SK-N-SH (cell line): ENCODE results near the gene RTN4RL1. TPM values are rescaled to one million over a fixed set of nuclear protein-coding genes. Genes with fewer than 3 reads are reported as not detected.

Experiments used
- CTCF ChIA-PET: fragments of 300-600, 350-600 bp; formaldehyde crosslinking; extraction: SDS; loops from one replicate; lab custom pipeline; 2021; lab: Yijun Ruan, JAX
- POLR2A ChIA-PET: fragments of 350-600 bp; sonication (Branson Sonifier 250); formaldehyde crosslinking; extraction: SDS; loops from one replicate; lab custom pipeline; 2020; ENCODE audit warnings: antibody characterized with exemption, inconsistent platforms; lab: Yijun Ruan, JAX
- DNase-seq: peaks from one replicate; pipeline ENCODE4 v3.0.0; 2012
- H2AFZ ChIP-seq: fragments of 200-600 bp; sonication (generic); 2 replicates; pipeline ENCODE4 v1.8.1; 2016; ENCODE audit warnings: antibody characterized with exemption, mild to moderate bottlenecking, low read depth
- H3F3A ChIP-seq: fragments of 200-600 bp; sonication (generic); replicated peaks from 2 replicates; pipeline ENCODE3; 2016; ENCODE audit warnings: antibody characterized with exemption, mild to moderate bottlenecking; ENCODE audit not compliant: insufficient read depth
- H3K27ac ChIP-seq, 2 experiments: fragments of 200-500 bp in 1 of 2; fragments of 200-600 bp in 1 of 2; sonication (Bioruptor generic) in 1 of 2; sonication (generic), shearing (Covaris generic) in 1 of 2; 2 replicates each; pipeline versions ENCODE4 v1.5.1 to v1.6.1; 2014 to 2016; ENCODE audit warnings: low read depth in 2 of 2, inconsistent platforms in 1 of 2, low read length in 1 of 2, mild to moderate bottlenecking in 1 of 2, mixed read lengths in 1 of 2
- H3K27me3 ChIP-seq: fragments of 200-600 bp; sonication (generic), shearing (Covaris generic); 2 replicates; pipeline ENCODE4 v1.6.1; 2016; ENCODE audit warnings: mixed run types; ENCODE audit not compliant: insufficient read depth
- H3K36me3 ChIP-seq, 2 experiments: fragments of 200-500 bp in 1 of 2; fragments of 200-600 bp in 1 of 2; sonication (Bioruptor generic) in 1 of 2; sonication (generic) in 1 of 2; replicated peaks in 1 of 2; 2 replicates each; pipeline versions ENCODE3 to v1.5.1; 2014 to 2016; ENCODE audit warnings: low read length in 1 of 2, mild to moderate bottlenecking in 1 of 2; ENCODE audit not compliant: insufficient read depth in 2 of 2, control insufficient read depth in 1 of 2
- H3K4me1 ChIP-seq, 2 experiments: fragments of 200-500 bp in 1 of 2; fragments of 200-600 bp in 1 of 2; sonication (Bioruptor generic) in 1 of 2; sonication (generic), shearing (Covaris generic) in 1 of 2; 2 replicates each; pipeline versions ENCODE4 v1.5.1 to v1.6.1; 2014 to 2016; ENCODE audit warnings: low read depth in 1 of 2, low read length in 1 of 2, mixed run types in 1 of 2; ENCODE audit not compliant: insufficient read depth in 2 of 2, control insufficient read depth in 1 of 2
- H3K4me2 ChIP-seq: fragments of 200-600 bp; sonication (generic), shearing (Covaris generic); 2 replicates; pipeline ENCODE4 v1.6.1; 2017; ENCODE audit warnings: mixed run types
- H3K4me3 ChIP-seq, 2 experiments: fragments of 200-500 bp in 1 of 2; fragments of 200-600 bp in 1 of 2; sonication (Bioruptor generic) in 1 of 2; sonication (generic), shearing (Covaris generic) in 1 of 2; 2 replicates each; pipeline versions ENCODE4 v1.5.1 to v1.8.1; 2014 to 2016; ENCODE audit warnings: low read depth in 2 of 2, inconsistent platforms in 1 of 2, low read length in 1 of 2, mild to moderate bottlenecking in 1 of 2, mixed read lengths in 1 of 2, moderate library complexity in 1 of 2
- H3K79me2 ChIP-seq: fragments of 200-600 bp; sonication (generic); 2 replicates; pipeline ENCODE4 v1.8.1; 2017; ENCODE audit warnings: mild to moderate bottlenecking; ENCODE audit not compliant: insufficient read depth
- H3K9ac ChIP-seq: fragments of 200-600 bp; sonication (generic); 2 replicates; pipeline ENCODE4 v1.6.1; 2017; ENCODE audit warnings: mixed run types
- H3K9me2 ChIP-seq: fragments of 200-600 bp; sonication (generic); 2 replicates; pipeline ENCODE4 v1.6.1; 2017; ENCODE audit warnings: mixed run types
- H3K9me3 ChIP-seq: fragments of 200-600 bp; sonication (generic); 2 replicates; pipeline ENCODE4 v1.6.1; 2017; ENCODE audit warnings: mixed run types, mild to moderate bottlenecking, moderate library complexity
- H4K20me1 ChIP-seq: fragments of 200-600 bp; sonication (generic); 2 replicates; pipeline ENCODE4 v1.6.1; 2017; ENCODE audit warnings: mild to moderate bottlenecking, mixed run types; ENCODE audit not compliant: insufficient read depth
- FOSL2 ChIP-seq: IDR thresholded peaks from 2 replicates; pipeline ENCODE4 v1.4.0; 2012; ENCODE audit warnings: low read depth, mild to moderate bottlenecking, moderate library complexity, borderline replicate concordance
- FOXJ3 ChIP-seq: sonication (generic); formaldehyde crosslinking; IDR thresholded peaks from 2 replicates; pipeline ENCODE4 v1.5.1; 2020; ENCODE audit warnings: mild to moderate bottlenecking, missing genetic modification reagents
- GABPA ChIP-seq: IDR thresholded peaks from 2 replicates; pipeline ENCODE4 v1.4.0; 2012; ENCODE audit warnings: low read depth, mild to moderate bottlenecking
- GATA2 ChIP-seq: sonication (generic); formaldehyde crosslinking; IDR thresholded peaks from 2 replicates; pipeline ENCODE4 v1.5.0; 2020; ENCODE audit warnings: mild to moderate bottlenecking, missing genetic modification reagents
- MXI1 ChIP-seq: IDR thresholded peaks from 2 replicates; pipeline ENCODE4 v1.6.1; 2012; ENCODE audit warnings: mild to moderate bottlenecking, low read depth, low read length, improper control_type of control experiment
- NRF1 ChIP-seq: IDR thresholded peaks from 2 replicates; pipeline ENCODE4 v1.6.1; 2012; ENCODE audit warnings: low read depth, mild to moderate bottlenecking, low read length
- POLR2AphosphoS5 ChIP-seq: IDR thresholded peaks from 2 replicates; pipeline ENCODE4 v1.6.1; 2012; ENCODE audit warnings: low read depth, low read length
- RCOR1 ChIP-seq: fragments of 150-350 bp; IDR thresholded peaks from 2 replicates; pipeline ENCODE4 v1.6.1; 2017; ENCODE audit warnings: antibody characterized with exemption, low read length
- RFX5 ChIP-seq: IDR thresholded peaks from 2 replicates; pipeline ENCODE4 v1.6.1; 2012; ENCODE audit warnings: mild to moderate bottlenecking, improper control_type of control experiment, low read length
- RXRA ChIP-seq: IDR thresholded peaks from 2 replicates; pipeline ENCODE4 v1.4.0; 2012; ENCODE audit warnings: low read depth, mild to moderate bottlenecking, borderline replicate concordance
- SIN3A ChIP-seq: IDR thresholded peaks from 2 replicates; pipeline ENCODE4 v1.6.1; 2012; ENCODE audit warnings: low read depth, mild to moderate bottlenecking, low read length, moderate library complexity, borderline replicate concordance
- TCF12 ChIP-seq: IDR thresholded peaks from 2 replicates; pipeline ENCODE4 v1.4.0; 2012
- WGBS: methylation state at CpG from one replicate; pipeline ENCODE4 v1.1.6; 2017; ENCODE audit warnings: low lambda C conversion rate; 5-methylcytosine and 5-hydroxymethylcytosine counted together
- polyA plus RNA-seq, 3 experiments: library from polyadenylated mRNA; depleted of rRNA; stranded (reverse); fragments of >200 nt; gene quantifications; 2 replicates each; pipeline ENCODE4 v1.2.3, GENCODE V29; 2012
- TF ChIP-seq, protein P1 (sequence below): fragments of 150-350 bp; IDR thresholded peaks from 2 replicates; pipeline ENCODE4 v1.6.1; 2017; ENCODE audit warnings: antibody characterized with exemption, low read length, low read depth, borderline replicate concordance
- TF ChIP-seq, protein P2 (sequence below): fragments of 200-600 bp; sonication (generic); IDR thresholded peaks from 2 replicates; pipeline ENCODE4 v1.6.1; 2017; ENCODE audit warnings: antibody characterized with exemption, mild to moderate bottlenecking, moderate library complexity
- TF ChIP-seq, protein P3 (sequence below): IDR thresholded peaks from 2 replicates; pipeline ENCODE4 v1.4.0; 2012; ENCODE audit warnings: low read depth, borderline replicate concordance
- TF ChIP-seq, protein P4 (sequence below): IDR thresholded peaks from 2 replicates; pipeline ENCODE4; 2012
- TF ChIP-seq, protein P5 (sequence below): IDR thresholded peaks from 2 replicates; pipeline ENCODE4 v1.6.1; 2012; ENCODE audit warnings: mild to moderate bottlenecking, low read depth, low read length, moderate library complexity

The RTN4RL1 gene
- polyA plus RNA-seq, 1 of the 3 experiments (the other 2 are of a cell fraction), result 0.07 TPM

DNA sequence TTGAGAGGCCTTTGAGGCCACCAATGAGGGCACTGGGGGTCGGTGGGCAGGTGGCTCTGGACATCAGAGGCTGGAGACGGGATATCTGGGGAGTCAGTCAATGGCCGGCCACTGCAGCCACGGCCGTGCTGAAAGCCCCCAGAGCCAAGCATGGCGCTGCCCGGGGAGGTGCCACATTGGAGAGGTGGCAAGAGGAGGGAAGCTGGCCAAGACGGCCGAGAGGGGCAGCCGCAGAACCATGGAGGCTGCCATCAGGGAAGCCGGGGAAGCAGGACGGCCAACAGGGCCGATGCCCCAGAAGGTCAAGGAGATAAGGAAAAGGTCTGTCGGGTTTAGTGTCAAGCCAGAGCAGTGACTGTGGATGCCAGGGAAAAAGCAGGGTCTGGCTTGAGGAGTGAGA is 9.8 kb downstream of the RTN4RL1 start:
- H4K20me1 ChIP-seq, result no peaks in the 10 kb centered on the region
- H3K27ac ChIP-seq, result no peak overlapping the region
- H3K4me3 ChIP-seq, result no peak overlapping the region
- peaks cover 27% of the 10 kb centered on the region for H3K27me3 ChIP-seq
- no peak overlapping the region for H3K4me2 ChIP-seq
- H2AFZ ChIP-seq, result no peak overlapping the region
- no peak for DNase-seq
- POLR2A ChIA-PET, result no interaction called here
- H3K36me3 ChIP-seq, result no peaks in the 10 kb centered on the region
- 72% methylated on average over 13 of the region's 14 CpGs for WGBS
- no peaks in the 10 kb centered on the region for H3K4me1 ChIP-seq
- no peaks in the 10 kb centered on the region for H3K9me2 ChIP-seq
- no peak overlapping the region for H3K9ac ChIP-seq
- CTCF ChIA-PET, result interaction anchor here (0.6 to 4.9 kb wide), 2 partner anchors 11 to 162 kb away, joined by 3 to 31 read pairs; partner anchors contain the start of gene RTN4RL1
- no peaks in the 10 kb centered on the region for H3K9me3 ChIP-seq
- TF ChIP-seq GABPA (no peak), RXRA (no peak), FOSL2 (no peak), TCF12 (no peak), MXI1 (no peak)
- TF ChIP-seq, protein P1, sequence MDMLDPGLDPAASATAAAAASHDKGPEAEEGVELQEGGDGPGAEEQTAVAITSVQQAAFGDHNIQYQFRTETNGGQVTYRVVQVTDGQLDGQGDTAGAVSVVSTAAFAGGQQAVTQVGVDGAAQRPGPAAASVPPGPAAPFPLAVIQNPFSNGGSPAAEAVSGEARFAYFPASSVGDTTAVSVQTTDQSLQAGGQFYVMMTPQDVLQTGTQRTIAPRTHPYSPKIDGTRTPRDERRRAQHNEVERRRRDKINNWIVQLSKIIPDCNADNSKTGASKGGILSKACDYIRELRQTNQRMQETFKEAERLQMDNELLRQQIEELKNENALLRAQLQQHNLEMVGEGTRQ, result no peak
- no peaks in the 10 kb centered on the region for H3F3A ChIP-seq
- H3K79me2 ChIP-seq, result no peaks in the 10 kb centered on the region

DNA sequence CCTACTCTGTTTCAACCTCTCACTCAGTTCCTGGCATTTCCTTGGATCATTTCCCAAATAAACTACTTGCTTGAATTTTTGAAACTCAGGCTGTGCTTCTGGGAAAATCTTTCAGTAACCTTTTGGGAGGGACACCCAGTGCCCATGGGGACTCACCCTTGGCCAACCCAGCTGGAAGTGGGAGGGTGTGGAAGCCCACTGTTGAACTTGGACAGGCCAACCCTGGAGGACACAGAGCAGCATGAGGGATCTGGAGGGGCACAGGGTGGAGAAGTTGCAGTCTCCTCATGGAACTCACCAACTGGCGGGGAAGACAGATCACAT is 11.2 kb downstream of the RTN4RL1 start:
- WGBS, result 89% methylated on average over 1 of the region's 1 CpG
- TF ChIP-seq GATA2 (CRISPR knock-in tag), result no peak
- no peak for TF ChIP-seq SIN3A
- TF ChIP-seq, protein P1, result no peak
- TF ChIP-seq, protein P2, sequence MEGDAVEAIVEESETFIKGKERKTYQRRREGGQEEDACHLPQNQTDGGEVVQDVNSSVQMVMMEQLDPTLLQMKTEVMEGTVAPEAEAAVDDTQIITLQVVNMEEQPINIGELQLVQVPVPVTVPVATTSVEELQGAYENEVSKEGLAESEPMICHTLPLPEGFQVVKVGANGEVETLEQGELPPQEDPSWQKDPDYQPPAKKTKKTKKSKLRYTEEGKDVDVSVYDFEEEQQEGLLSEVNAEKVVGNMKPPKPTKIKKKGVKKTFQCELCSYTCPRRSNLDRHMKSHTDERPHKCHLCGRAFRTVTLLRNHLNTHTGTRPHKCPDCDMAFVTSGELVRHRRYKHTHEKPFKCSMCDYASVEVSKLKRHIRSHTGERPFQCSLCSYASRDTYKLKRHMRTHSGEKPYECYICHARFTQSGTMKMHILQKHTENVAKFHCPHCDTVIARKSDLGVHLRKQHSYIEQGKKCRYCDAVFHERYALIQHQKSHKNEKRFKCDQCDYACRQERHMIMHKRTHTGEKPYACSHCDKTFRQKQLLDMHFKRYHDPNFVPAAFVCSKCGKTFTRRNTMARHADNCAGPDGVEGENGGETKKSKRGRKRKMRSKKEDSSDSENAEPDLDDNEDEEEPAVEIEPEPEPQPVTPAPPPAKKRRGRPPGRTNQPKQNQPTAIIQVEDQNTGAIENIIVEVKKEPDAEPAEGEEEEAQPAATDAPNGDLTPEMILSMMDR, result no peak
- TF ChIP-seq RCOR1, result no peak
- TF ChIP-seq MXI1, result no peak
- TF ChIP-seq POLR2AphosphoS5, result no peak
- TF ChIP-seq, protein P3, sequence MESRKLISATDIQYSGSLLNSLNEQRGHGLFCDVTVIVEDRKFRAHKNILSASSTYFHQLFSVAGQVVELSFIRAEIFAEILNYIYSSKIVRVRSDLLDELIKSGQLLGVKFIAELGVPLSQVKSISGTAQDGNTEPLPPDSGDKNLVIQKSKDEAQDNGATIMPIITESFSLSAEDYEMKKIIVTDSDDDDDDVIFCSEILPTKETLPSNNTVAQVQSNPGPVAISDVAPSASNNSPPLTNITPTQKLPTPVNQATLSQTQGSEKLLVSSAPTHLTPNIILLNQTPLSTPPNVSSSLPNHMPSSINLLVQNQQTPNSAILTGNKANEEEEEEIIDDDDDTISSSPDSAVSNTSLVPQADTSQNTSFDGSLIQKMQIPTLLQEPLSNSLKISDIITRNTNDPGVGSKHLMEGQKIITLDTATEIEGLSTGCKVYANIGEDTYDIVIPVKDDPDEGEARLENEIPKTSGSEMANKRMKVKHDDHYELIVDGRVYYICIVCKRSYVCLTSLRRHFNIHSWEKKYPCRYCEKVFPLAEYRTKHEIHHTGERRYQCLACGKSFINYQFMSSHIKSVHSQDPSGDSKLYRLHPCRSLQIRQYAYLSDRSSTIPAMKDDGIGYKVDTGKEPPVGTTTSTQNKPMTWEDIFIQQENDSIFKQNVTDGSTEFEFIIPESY, result no peak
- no peak for TF ChIP-seq RFX5
- TF ChIP-seq, protein P4, sequence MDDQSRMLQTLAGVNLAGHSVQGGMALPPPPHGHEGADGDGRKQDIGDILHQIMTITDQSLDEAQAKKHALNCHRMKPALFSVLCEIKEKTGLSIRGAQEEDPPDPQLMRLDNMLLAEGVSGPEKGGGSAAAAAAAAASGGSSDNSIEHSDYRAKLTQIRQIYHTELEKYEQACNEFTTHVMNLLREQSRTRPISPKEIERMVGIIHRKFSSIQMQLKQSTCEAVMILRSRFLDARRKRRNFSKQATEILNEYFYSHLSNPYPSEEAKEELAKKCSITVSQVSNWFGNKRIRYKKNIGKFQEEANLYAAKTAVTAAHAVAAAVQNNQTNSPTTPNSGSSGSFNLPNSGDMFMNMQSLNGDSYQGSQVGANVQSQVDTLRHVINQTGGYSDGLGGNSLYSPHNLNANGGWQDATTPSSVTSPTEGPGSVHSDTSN, result no peak
- TF ChIP-seq, protein P5, sequence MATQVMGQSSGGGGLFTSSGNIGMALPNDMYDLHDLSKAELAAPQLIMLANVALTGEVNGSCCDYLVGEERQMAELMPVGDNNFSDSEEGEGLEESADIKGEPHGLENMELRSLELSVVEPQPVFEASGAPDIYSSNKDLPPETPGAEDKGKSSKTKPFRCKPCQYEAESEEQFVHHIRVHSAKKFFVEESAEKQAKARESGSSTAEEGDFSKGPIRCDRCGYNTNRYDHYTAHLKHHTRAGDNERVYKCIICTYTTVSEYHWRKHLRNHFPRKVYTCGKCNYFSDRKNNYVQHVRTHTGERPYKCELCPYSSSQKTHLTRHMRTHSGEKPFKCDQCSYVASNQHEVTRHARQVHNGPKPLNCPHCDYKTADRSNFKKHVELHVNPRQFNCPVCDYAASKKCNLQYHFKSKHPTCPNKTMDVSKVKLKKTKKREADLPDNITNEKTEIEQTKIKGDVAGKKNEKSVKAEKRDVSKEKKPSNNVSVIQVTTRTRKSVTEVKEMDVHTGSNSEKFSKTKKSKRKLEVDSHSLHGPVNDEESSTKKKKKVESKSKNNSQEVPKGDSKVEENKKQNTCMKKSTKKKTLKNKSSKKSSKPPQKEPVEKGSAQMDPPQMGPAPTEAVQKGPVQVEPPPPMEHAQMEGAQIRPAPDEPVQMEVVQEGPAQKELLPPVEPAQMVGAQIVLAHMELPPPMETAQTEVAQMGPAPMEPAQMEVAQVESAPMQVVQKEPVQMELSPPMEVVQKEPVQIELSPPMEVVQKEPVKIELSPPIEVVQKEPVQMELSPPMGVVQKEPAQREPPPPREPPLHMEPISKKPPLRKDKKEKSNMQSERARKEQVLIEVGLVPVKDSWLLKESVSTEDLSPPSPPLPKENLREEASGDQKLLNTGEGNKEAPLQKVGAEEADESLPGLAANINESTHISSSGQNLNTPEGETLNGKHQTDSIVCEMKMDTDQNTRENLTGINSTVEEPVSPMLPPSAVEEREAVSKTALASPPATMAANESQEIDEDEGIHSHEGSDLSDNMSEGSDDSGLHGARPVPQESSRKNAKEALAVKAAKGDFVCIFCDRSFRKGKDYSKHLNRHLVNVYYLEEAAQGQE, result no peak
- no peak for TF ChIP-seq FOXJ3 (CRISPR knock-in tag)
- TF ChIP-seq TCF12, result no peak
- no peak for TF ChIP-seq NRF1

More for the DNA sequence above, 11.2 kb downstream of the RTN4RL1 start:
- no peaks in the 10 kb centered on the region for H3K4me1 ChIP-seq
- ChIA-PET CTCF (interaction anchor here (0.7 to 4.9 kb wide), 2 partner anchors 12 to 104 kb away, joined by 3 to 31 read pairs; partner anchors contain the start of gene RTN4RL1), POLR2A (no interaction called here)
- H3K4me3 ChIP-seq, result no peak overlapping the region
- DNase-seq, result no peak
- no peak overlapping the region for H3K27ac ChIP-seq
- no peaks in the 10 kb centered on the region for H3F3A ChIP-seq
- H3K79me2 ChIP-seq, result no peaks in the 10 kb centered on the region
- H3K9me3 ChIP-seq, result no peaks in the 10 kb centered on the region
- no peaks in the 10 kb centered on the region for H3K9me2 ChIP-seq
- no peaks in the 10 kb centered on the region for H4K20me1 ChIP-seq
- peaks cover 14% of the 10 kb centered on the region for H3K27me3 ChIP-seq
- H2AFZ ChIP-seq, result no peak overlapping the region
- no peak overlapping the region for H3K4me2 ChIP-seq
- no peaks in the 10 kb centered on the region for H3K36me3 ChIP-seq
- no peak overlapping the region for H3K9ac ChIP-seq
